GM12891 (cell line): ENCODE data around the gene GNB1L.

Experiments
- POLR2A ChIP-seq: IDR thresholded peaks from 2 replicates; pipeline ENCODE4 v1.6.1; 2011; ENCODE audit warnings: low read depth, low read length, control low read depth
- SPI1 ChIP-seq: IDR thresholded peaks from 2 replicates; pipeline ENCODE4 v1.6.1; 2011; ENCODE audit warnings: low read depth, low read length, control low read depth
- TAF1 ChIP-seq: IDR thresholded peaks from 2 replicates; pipeline ENCODE4 v1.6.1; 2011; ENCODE audit warnings: low read depth, low read length, control low read depth

DNA sequence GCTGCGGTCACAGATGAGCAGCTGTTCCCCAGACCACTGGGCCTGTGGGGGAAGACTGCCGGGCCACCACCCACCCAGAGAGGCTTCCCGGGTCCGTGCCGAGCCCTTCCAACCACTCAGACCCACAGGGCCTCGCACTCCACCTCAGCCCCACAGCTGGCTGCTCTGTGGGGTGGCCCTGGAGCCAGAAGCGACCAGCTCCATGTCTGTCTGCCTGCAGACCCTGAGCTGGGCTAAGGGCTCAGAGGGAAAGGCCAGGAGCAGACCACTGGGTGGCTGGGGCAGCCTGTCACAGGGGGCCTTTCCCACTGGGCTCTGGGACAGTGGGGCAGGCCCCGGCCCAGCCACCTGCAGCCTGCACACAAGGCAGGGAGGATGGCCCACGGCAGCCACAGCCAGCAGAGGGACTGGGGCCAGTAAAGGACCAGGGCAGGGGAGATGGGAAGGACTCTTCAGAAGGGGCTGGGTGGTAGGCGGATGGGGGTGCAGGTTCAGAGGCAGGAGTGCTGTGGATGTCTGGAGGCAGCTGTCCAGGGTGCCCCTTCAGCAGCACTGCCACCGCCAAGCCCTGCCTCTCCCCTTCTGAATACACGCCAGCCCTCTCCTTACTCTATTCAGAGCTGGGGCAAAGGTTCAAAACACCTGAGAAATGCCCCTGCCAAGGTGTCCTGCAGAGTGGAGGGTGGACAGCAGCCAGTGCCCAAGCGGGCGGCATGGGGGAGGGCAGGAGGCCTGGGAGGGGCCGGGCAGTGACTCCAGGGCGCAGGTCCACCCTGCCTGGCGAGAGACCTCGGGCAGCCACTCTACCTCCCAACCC lies 32.2 kb downstream of the GNB1L start:
- no peak for TF ChIP-seq POLR2A
- TF ChIP-seq TAF1 = no peak
- no peak for TF ChIP-seq SPI1
